Naive thymus-derived CD4-positive, alpha-beta T cell (primary cell): ENCODE measurements around the gene LEKR1. TPM values are rescaled to one million over a fixed set of nuclear protein-coding genes. Genes with fewer than 3 reads are reported as not detected.
"Not testable (repeated sequence)": the region's sequence is repeated elsewhere in the genome, so short reads cannot be mapped to it uniquely, and the experiment has no call there.

Experiments used
- ATAC-seq: fragments of 150-1000 bp; cut with Tn5 transposase; 2 replicates; pipeline ENCODE4 v1.10.0; 2021; ENCODE audit warnings: mild to moderate bottlenecking, moderate library complexity
- CTCF ChIA-PET: fragments of 350-600 bp; sonication (Branson Sonifier 250); formaldehyde crosslinking; loops from one replicate; lab custom pipeline; 2021; ENCODE audit warnings: antibody characterized with exemption; lab: Charles Lee
- POLR2A ChIA-PET: fragments of 350-600 bp; sonication (Branson Sonifier 250); formaldehyde crosslinking; loops from one replicate; lab custom pipeline; 2021; ENCODE audit warnings: antibody characterized with exemption, inconsistent platforms; lab: Charles Lee
- DNase-seq, 9 donors: peaks; one replicate each; pipeline versions ENCODE4 v3.0.0 to v3.0.0-alpha.2; 2020 to 2022; ENCODE audit warnings: mixed read lengths in 1 of 9
- H3K27ac ChIP-seq: one replicate; pipeline ENCODE4 v1.7.0; 2013; ENCODE audit warnings: mild to moderate bottlenecking, low read depth, low read length, moderate library complexity
- H3K27me3 ChIP-seq, 2 donors: one replicate each; pipeline ENCODE4 v1.7.0; 2013; ENCODE audit warnings: low read length in 2 of 2, mild to moderate bottlenecking in 2 of 2, moderate library complexity in 2 of 2; ENCODE audit not compliant: control insufficient read depth in 2 of 2, insufficient read depth in 2 of 2
- H3K36me3 ChIP-seq, 3 experiments: 1 replicate in 2 of 3; 2 replicates in 1 of 3; pipeline ENCODE4 v1.7.0; 2013; ENCODE audit warnings: low read length in 3 of 3, mild to moderate bottlenecking in 3 of 3, moderate library complexity in 1 of 3; ENCODE audit not compliant: insufficient read depth in 3 of 3, control insufficient read depth in 2 of 3
- H3K4me1 ChIP-seq, 2 donors: one replicate each; pipeline ENCODE4 v1.7.0; 2013; ENCODE audit warnings: low read length in 2 of 2, mild to moderate bottlenecking in 2 of 2, moderate library complexity in 1 of 2; ENCODE audit not compliant: control insufficient read depth in 2 of 2, insufficient read depth in 2 of 2
- H3K4me3 ChIP-seq: 2 replicates; pipeline ENCODE4 v1.7.0; 2013; ENCODE audit warnings: mild to moderate bottlenecking, low read length
- H3K9me3 ChIP-seq, 3 experiments: 1 replicate in 2 of 3; 2 replicates in 1 of 3; pipeline ENCODE4 v1.7.0; 2013; ENCODE audit warnings: low read length in 3 of 3; ENCODE audit not compliant: control insufficient read depth in 2 of 3
- H3K27ac Mint-ChIP-seq, 9 donors: one replicate each; pipeline ENCODE4 v1.8.0; 2020 to 2022; ENCODE audit warnings: mixed read lengths in 9 of 9, mild to moderate bottlenecking in 8 of 9, moderate library complexity in 5 of 9, inconsistent platforms in 2 of 9
- H3K27me3 Mint-ChIP-seq, 5 donors: one replicate each; pipeline ENCODE4 v1.8.0; 2021 to 2022; ENCODE audit warnings: mixed read lengths in 5 of 5, mild to moderate bottlenecking in 1 of 5
- H3K36me3 Mint-ChIP-seq, 5 donors: one replicate each; pipeline ENCODE4 v1.8.0; 2020 to 2022; ENCODE audit warnings: mixed read lengths in 5 of 5, mild to moderate bottlenecking in 3 of 5, inconsistent platforms in 1 of 5
- H3K4me1 Mint-ChIP-seq, 7 donors: one replicate each; pipeline ENCODE4 v1.8.0; 2020 to 2022; ENCODE audit warnings: mixed read lengths in 7 of 7, mild to moderate bottlenecking in 3 of 7, inconsistent platforms in 1 of 7
- H3K4me3 Mint-ChIP-seq, 10 donors: one replicate each; pipeline ENCODE4 v1.8.0; 2020 to 2022; ENCODE audit warnings: mild to moderate bottlenecking in 10 of 10, mixed read lengths in 10 of 10, moderate library complexity in 6 of 10, inconsistent platforms in 2 of 10
- H3K9me3 Mint-ChIP-seq, 11 donors: one replicate each; pipeline ENCODE4 v1.8.0; 2020 to 2022; ENCODE audit warnings: mixed read lengths in 11 of 11, mild to moderate bottlenecking in 4 of 11, inconsistent platforms in 1 of 11, moderate library complexity in 1 of 11
- intact Hi-C, 2 donors: fragments of 100-400 bp; cut with micrococcal nuclease; formaldehyde crosslinking; loops; one replicate each; pipeline ENCODE4 v1.15.1; 2023
- polyA plus RNA-seq, 2 donors: library from polyadenylated mRNA; unstranded; fragments of 300-500 nt; fragmentation: Illumina TruSeq; gene quantifications; one replicate each; pipeline ENCODE4 v1.2.3, GENCODE V29; 2021
- total RNA-seq, 6 experiments: library from RNA in 5 of 6; stranded (reverse) in 5 of 6; gene quantifications; 1 replicate in 5 of 6; 2 replicates in 1 of 6; pipeline ENCODE4 v1.2.3 and lab custom pipeline; 2021 to 2026

LEKR1 gene
- total and polyA plus RNA-seq, 7 experiments from 2014 or later: 0.19 to 5.1 (median 0.81) TPM

DNA sequence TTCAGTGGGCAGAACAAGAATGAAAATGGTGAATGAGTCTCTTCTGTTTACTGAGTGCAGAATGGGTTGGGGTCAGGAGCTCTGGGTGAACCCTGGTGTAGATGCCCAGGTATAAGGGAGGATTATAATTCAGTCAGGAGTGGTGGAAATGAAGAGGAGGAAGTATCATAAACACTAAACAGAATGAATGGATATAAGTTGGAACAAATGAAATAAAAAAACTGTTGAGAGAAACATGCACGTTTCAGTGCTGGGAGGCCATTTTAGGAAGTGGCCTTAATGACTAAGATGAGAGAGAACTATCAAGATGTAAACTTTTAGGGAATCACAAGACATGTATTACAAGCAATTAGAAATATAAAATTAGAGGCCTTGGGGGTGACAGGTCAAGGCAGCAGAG is 32.8 kb upstream of the LEKR1 start:
- Histone ChIP-seq H3K36me3 (no peaks in the 10 kb centered on the region), H3K4me3 (no peak overlapping the region), H3K27me3 (no peaks in the 10 kb centered on the region), H3K4me1 (peaks cover 0 to 5% of the 10 kb centered on the region in 2 donors), H3K9me3 (no peaks in the 10 kb centered on the region), H3K27ac (no peak overlapping the region)
- ChIA-PET CTCF (interaction anchor here (0.7 kb wide), 1 partner anchor 533 kb away, joined by 4 read pairs; no protein-coding TSS in a partner anchor), POLR2A (interaction anchor here (0.6 kb wide), 1 partner anchor 16 kb away, joined by 3 read pairs; no protein-coding TSS in a partner anchor)
- Mint-ChIP-seq H3K4me1 (peaks cover 8 to 35% (median 20%) of the 10 kb centered on the region in 7 donors), H3K27me3 (no peaks in the 10 kb centered on the region), H3K4me3 (peak overlapping the region in 1 of 10 donors; percentile 12), H3K27ac (peak overlapping the region in 8 of 9 donors; percentile 1 to 75 (median 30)), H3K36me3 (peaks cover 0 to 22% (median 0%) of the 10 kb centered on the region in 5 donors), H3K9me3 (peaks cover 0 to 5% (median 0%) of the 10 kb centered on the region in 11 donors)
- DNase-seq (no peak), ATAC-seq (no peak)
- intact Hi-C loops: loop anchor here in 1 of 2 donors (2.0 kb wide), 1 partner anchor 23 kb away; no protein-coding TSS in a partner anchor

DNA sequence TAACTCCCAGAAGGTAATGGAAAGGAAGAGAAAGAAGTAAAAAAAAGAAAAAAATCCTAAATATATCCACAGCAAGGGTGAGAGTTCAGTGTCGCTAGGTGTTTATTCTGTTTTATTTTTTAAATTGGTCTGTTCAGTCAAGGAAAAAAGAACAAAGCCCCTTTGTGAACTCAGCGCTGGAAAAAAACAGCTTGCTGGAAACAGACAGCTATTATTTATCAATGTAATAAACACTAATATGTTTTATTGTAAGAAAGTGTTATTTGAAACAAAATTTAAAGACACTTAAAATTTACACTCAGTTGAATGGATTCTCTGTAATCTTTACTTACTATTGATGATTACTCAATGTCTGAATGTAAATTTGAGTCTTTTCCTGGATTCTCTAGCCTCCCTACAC is 32.3 kb upstream of the LEKR1 start:
- no peak overlapping the region for H3K27ac ChIP-seq
- Mint-ChIP-seq H3K27me3 (no peaks in the 10 kb centered on the region), H3K27ac (peak overlapping the region in 1 of 9 donors; percentile 3), H3K36me3 (peaks cover 0 to 24% (median 2%) of the 10 kb centered on the region in 5 donors), H3K4me1 (peaks cover 8 to 31% (median 20%) of the 10 kb centered on the region in 7 donors), H3K4me3 (no peak overlapping the region), H3K9me3 (peaks cover 0 to 7% (median 0%) of the 10 kb centered on the region in 11 donors)
- H3K27me3 ChIP-seq: no peaks in the 10 kb centered on the region
- CTCF ChIA-PET: interaction anchor here (0.7 kb wide), 1 partner anchor 534 kb away, joined by 4 read pairs; no protein-coding TSS in a partner anchor
- H3K9me3 ChIP-seq: no peaks in the 10 kb centered on the region
- H3K36me3 ChIP-seq: no peaks in the 10 kb centered on the region
- peaks cover 0 to 5% of the 10 kb centered on the region in 2 donors for H3K4me1 ChIP-seq
- POLR2A ChIA-PET: interaction anchor here (0.6 kb wide), 1 partner anchor 17 kb away, joined by 3 read pairs; no protein-coding TSS in a partner anchor
- DNase-seq (no peak), ATAC-seq (no peak)
- intact Hi-C loops: loop anchor here (2.0 kb wide), 1 partner anchor 23 kb away; no protein-coding TSS in a partner anchor
- H3K4me3 ChIP-seq: no peak overlapping the region

DNA sequence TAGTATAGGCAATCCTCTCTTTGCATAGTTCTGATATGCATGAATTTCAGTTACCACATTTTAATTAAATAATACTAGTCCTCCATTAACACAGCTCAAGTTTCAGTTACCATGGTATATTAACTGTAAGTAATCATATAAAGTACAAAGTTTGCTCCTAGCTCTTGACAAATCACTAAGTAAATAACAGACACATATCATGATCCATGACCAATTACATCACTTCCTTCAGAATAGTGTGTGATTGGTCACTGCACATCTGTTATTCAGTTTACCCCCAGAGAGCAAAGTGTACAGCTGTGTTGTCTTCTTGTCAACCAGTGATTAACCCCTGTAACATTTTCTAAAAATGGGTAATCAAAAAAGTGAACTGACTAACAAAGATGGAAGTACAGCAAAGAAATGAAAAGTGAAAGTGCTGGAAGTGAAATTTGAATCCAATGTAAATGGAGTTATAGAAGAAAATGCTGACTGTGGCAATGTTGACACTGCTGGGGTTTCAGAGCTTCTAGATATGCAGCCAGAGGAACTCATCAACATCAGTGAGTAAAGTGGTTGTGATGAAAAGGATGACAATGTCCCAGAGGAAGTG is 30.2 kb upstream of the LEKR1 start:
- H3K27ac ChIP-seq: no peak overlapping the region
- intact Hi-C loops: loop anchor here in 1 of 2 donors (2.0 kb wide), 1 partner anchor 21 kb away; no protein-coding TSS in a partner anchor
- DNase-seq (no peak), ATAC-seq (no peak)
- Mint-ChIP-seq H3K27ac (peak overlapping the region in 1 of 9 donors; percentile 25), H3K4me3 (peak overlapping the region in 1 of 10 donors; percentile 29), H3K4me1 (peaks cover 8 to 31% (median 20%) of the 10 kb centered on the region in 7 donors), H3K36me3 (peaks cover 12 to 40% (median 20%) of the 10 kb centered on the region in 5 donors), H3K27me3 (no peaks in the 10 kb centered on the region), H3K9me3 (peaks cover 11 to 23% (median 14%) of the 10 kb centered on the region in 11 donors)
- ChIA-PET POLR2A (no interaction called here), CTCF (no interaction called here)
- H3K27me3 ChIP-seq: no peaks in the 10 kb centered on the region
- peaks cover 0 to 5% of the 10 kb centered on the region in 2 donors for H3K4me1 ChIP-seq
- H3K9me3 ChIP-seq: peaks cover 0 to 8% (median 0%) of the 10 kb centered on the region in 3 experiments
- H3K36me3 ChIP-seq: no peaks in the 10 kb centered on the region
- no peak overlapping the region for H3K4me3 ChIP-seq

GRCh38 chr3:156797368-156797767 is 28.8 kb upstream of the LEKR1 start:
- intact Hi-C loops: no loop called here
- H3K4me3 ChIP-seq: no peak overlapping the region
- Mint-ChIP-seq H3K36me3 (peaks cover 12 to 44% (median 23%) of the 10 kb centered on the region in 5 donors), H3K27ac (no peak overlapping the region), H3K9me3 (peaks cover 14 to 26% (median 17%) of the 10 kb centered on the region in 11 donors), H3K27me3 (no peaks in the 10 kb centered on the region), H3K4me1 (peaks cover 8 to 23% (median 18%) of the 10 kb centered on the region in 7 donors), H3K4me3 (no peak overlapping the region)
- H3K27me3 ChIP-seq: no peaks in the 10 kb centered on the region
- POLR2A ChIA-PET: no interaction called here
- no peak overlapping the region for H3K27ac ChIP-seq
- no peak for ATAC-seq
- H3K4me1 ChIP-seq: peaks cover 0 to 5% of the 10 kb centered on the region in 2 donors
- DNase-seq: no peak
- H3K9me3 ChIP-seq: peaks cover 0 to 8% (median 0%) of the 10 kb centered on the region in 3 experiments
- H3K36me3 ChIP-seq: no peaks in the 10 kb centered on the region
- CTCF ChIA-PET: no interaction called here

DNA sequence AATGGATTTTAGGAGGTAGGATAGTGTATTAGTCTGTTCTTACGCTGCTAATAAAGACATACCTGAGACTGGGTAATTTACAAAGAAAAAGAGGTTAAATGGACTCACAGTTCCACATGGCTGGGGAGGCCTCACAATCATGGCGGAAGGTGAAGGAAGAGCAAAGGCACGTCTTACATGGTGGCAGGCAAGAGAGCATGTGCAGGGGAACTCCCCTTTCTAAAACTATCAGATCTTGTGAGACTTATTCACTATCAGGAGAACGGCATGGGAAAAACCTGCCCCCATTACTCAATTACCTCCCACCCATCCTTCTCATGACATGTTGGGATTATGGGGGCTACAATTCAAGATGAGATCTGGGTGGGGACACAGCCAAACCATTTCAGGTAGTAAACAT is 25.9 kb upstream of the LEKR1 start:
- H3K4me1 Mint-ChIP-seq, POLR2A ChIA-PET, H3K27me3 Mint-ChIP-seq, H3K4me3 Mint-ChIP-seq, H3K4me1 ChIP-seq, H3K27ac Mint-ChIP-seq, H3K4me3 ChIP-seq, H3K36me3 ChIP-seq, H3K27ac ChIP-seq, ATAC-seq, DNase-seq, CTCF ChIA-PET, intact Hi-C loops, H3K27me3 ChIP-seq: not testable (repeated sequence)
- peaks cover 0 to 13% (median 0%) of the 10 kb centered on the region in 3 experiments for H3K9me3 ChIP-seq
- Mint-ChIP-seq H3K36me3 (peaks cover 12 to 50% (median 28%) of the 10 kb centered on the region in 5 donors), H3K9me3 (peaks cover 14 to 43% (median 25%) of the 10 kb centered on the region in 11 donors)

GRCh38 chr3:156801746-156802145 is 24.4 kb upstream of the LEKR1 start:
- Histone ChIP-seq H3K27ac (no peak overlapping the region), H3K36me3 (no peaks in the 10 kb centered on the region), H3K27me3 (no peaks in the 10 kb centered on the region), H3K4me3 (no peak overlapping the region), H3K9me3 (peaks cover 0 to 20% (median 0%) of the 10 kb centered on the region in 3 experiments), H3K4me1 (no peaks in the 10 kb centered on the region)
- DNase-seq (no peak), ATAC-seq (no peak)
- intact Hi-C loops: no loop called here
- ChIA-PET POLR2A (no interaction called here), CTCF (no interaction called here)
- H3K4me3 Mint-ChIP-seq: no peak overlapping the region
- peaks cover 14 to 56% (median 30%) of the 10 kb centered on the region in 11 donors for H3K9me3 Mint-ChIP-seq
- peaks cover 12 to 49% (median 28%) of the 10 kb centered on the region in 5 donors for H3K36me3 Mint-ChIP-seq
- no peaks in the 10 kb centered on the region for H3K27me3 Mint-ChIP-seq
- no peak overlapping the region for H3K27ac Mint-ChIP-seq
- peaks cover 0 to 5% (median 0%) of the 10 kb centered on the region in 7 donors for H3K4me1 Mint-ChIP-seq
